GM19324 (cell line): ENCODE data around the gene CDHR3.

Experiments
- ATAC-seq: cut with Tn5 transposase; IDR thresholded peaks from one replicate; pipeline ENCODE4 v1.9.1; 2021; ENCODE audit warnings: mild to moderate bottlenecking, moderate library complexity; ENCODE audit not compliant: unreplicated experiment, low FRiP score

The CDHR3 gene

GRCh38 chr7:106022193-106022821 lies 59.2 kb downstream of the CDHR3 start:
- ATAC-seq: peak; percentile 83

GRCh38 chr7:106023369-106024322 lies 60.6 kb downstream of the CDHR3 start:
- no peak for ATAC-seq

GRCh38 chr7:106026101-106026500 lies 63.0 kb downstream of the CDHR3 start:
- no peak for ATAC-seq

- no peak for ATAC-seq
These were observed 66.4 kb downstream of the CDHR3 start for GRCh38 chr7:106029451-106029850.

GRCh38 chr7:106029941-106030340 lies 66.9 kb downstream of the CDHR3 start:
- no peak for ATAC-seq

GRCh38 chr7:106031300-106032035 lies 68.4 kb downstream of the CDHR3 start:
- ATAC-seq: no peak

- ATAC-seq: no peak
These were observed 69.2 kb downstream of the CDHR3 start for GRCh38 chr7:106032295-106032694.

GRCh38 chr7:106033735-106034134 lies 70.7 kb downstream of the CDHR3 start:
- ATAC-seq: no peak

GRCh38 chr7:106034383-106034782 lies 71.3 kb downstream of the CDHR3 start:
- ATAC-seq: no peak

- no peak for ATAC-seq
These were observed 72.5 kb downstream of the CDHR3 start for GRCh38 chr7:106035568-106035967.

GRCh38 chr7:106036004-106036403 lies 72.9 kb downstream of the CDHR3 start:
- ATAC-seq: no peak

GRCh38 chr7:106037489-106038176 lies 74.6 kb downstream of the CDHR3 start:
- ATAC-seq: no peak

GRCh38 chr7:106038289-106038688 lies 75.2 kb downstream of the CDHR3 start:
- ATAC-seq: no peak

- ATAC-seq: no peak
These were observed 75.9 kb downstream of the CDHR3 start for GRCh38 chr7:106038916-106039315.

- no peak for ATAC-seq
These were observed 76.5 kb downstream of the CDHR3 start for GRCh38 chr7:106039486-106040060.

GRCh38 chr7:106041140-106041717 lies 78.2 kb downstream of the CDHR3 start:
- ATAC-seq: peak; percentile 43

GRCh38 chr7:106042196-106042611 lies 79.1 kb downstream of the CDHR3 start:
- no peak for ATAC-seq

- ATAC-seq: no peak
These were observed 82.1 kb downstream of the CDHR3 start for GRCh38 chr7:106045139-106045538.

GRCh38 chr7:106045586-106045985 lies 82.5 kb downstream of the CDHR3 start:
- ATAC-seq: no peak

- no peak for ATAC-seq
These were observed 84.1 kb downstream of the CDHR3 start for GRCh38 chr7:106047184-106047583.
